ENCODE data around the gene RPEL1. TPM values are rescaled to one million over a fixed set of nuclear protein-coding genes. Genes with fewer than 3 reads are reported as not detected.
A peak's percentile ranks its signal among the peaks of the same experiment; 100 is the strongest.

The RPEL1 gene
- total and polyA plus RNA-seq, 2 of the 8 experiments (the other 6 are each of a cell fraction or from before 2014, with no cell fraction given), result 0.12 TPM; not detected in 1

- TF ChIP-seq MAFK (IDR thresholded peaks at IDR 0.05; ENCODE audit: low read depth, low read length) (no peak), SIN3A (conservative IDR thresholded peaks at IDR 0.05 in 1 of 2, IDR thresholded peaks at IDR 0.05 in 1 of 2; ENCODE audit: low read depth in 1 of 2, low read length in 2 of 2) (no peak), SP1 (IDR thresholded peaks at IDR 0.05; ENCODE audit: low read depth, low read length) (no peak), NRF1 (IDR thresholded peaks at IDR 0.05; ENCODE audit: low read depth, low read length) (no peak), RAD21 (IDR thresholded peaks at IDR 0.05 in 1 of 2, conservative IDR thresholded peaks at IDR 0.05 in 1 of 2; ENCODE audit: low read depth in 2 of 2, low read length in 2 of 2) (peak; percentile 98 to 100), NANOG (IDR thresholded peaks at IDR 0.05; ENCODE audit: insufficient read depth, low read depth, low read length, poor library complexity, severe bottlenecking) (no peak), CHD7 (IDR thresholded peaks at IDR 0.05; ENCODE audit: insufficient replicate concordance, low read length) (no peak), CEBPB (IDR thresholded peaks at IDR 0.05; ENCODE audit: low read depth, low read length) (peak; percentile 53; the same call in 1 of the 2 replicates), GTF2F1 (IDR thresholded peaks at IDR 0.05; ENCODE audit: borderline replicate concordance, low read depth, low read length) (no peak), CHD1 (IDR thresholded peaks at IDR 0.05; ENCODE audit: low read depth, low read length) (no peak)
Measured at GRCh38 chr10:103244666-103245271, 918 bp upstream of the RPEL1 start (continued).
